Measurements from ENCODE around the gene COL13A1. TPM values are rescaled to one million over a fixed set of nuclear protein-coding genes. Genes with fewer than 3 reads are reported as not detected.

Gene COL13A1
- polyA plus RNA-seq, 1 of the 3 experiments (the other 2 are of a cell fraction): 26.7 TPM

GRCh38 chr10:69956741-69957230, 155.1 kb downstream of the COL13A1 start:
- no peak overlapping the region for H2AFZ ChIP-seq (ENCODE audit: low read depth)
- no peak overlapping the region for H3K4me3 ChIP-seq (ENCODE audit: low read depth in 2 of 2, low read length in 1 of 2)
- TF ChIP-seq ELF1 (IDR thresholded peaks at IDR 0.05) (no peak), CTCF (IDR thresholded peaks at IDR 0.05) (no peak), RXRA (IDR thresholded peaks at IDR 0.05; ENCODE audit: borderline replicate concordance, low read depth) (no peak), USF1 (IDR thresholded peaks at IDR 0.05; ENCODE audit: borderline replicate concordance, low read depth) (no peak), GATA2 (CRISPR knock-in tag; IDR thresholded peaks at IDR 0.05) (no peak), NRF1 (IDR thresholded peaks at IDR 0.05; ENCODE audit: low read depth, low read length) (no peak), EP300 (IDR thresholded peaks at IDR 0.05; ENCODE audit: borderline replicate concordance in 1 of 2, low read depth in 1 of 2, low read length in 1 of 2) (no peak), YY1 (IDR thresholded peaks at IDR 0.05; ENCODE audit: low read depth) (no peak), NFIC (IDR thresholded peaks at IDR 0.05; ENCODE audit: borderline replicate concordance) (no peak), MXI1 (IDR thresholded peaks at IDR 0.05; ENCODE audit: low read depth, low read length) (no peak), POLR2AphosphoS5 (IDR thresholded peaks at IDR 0.05; ENCODE audit: low read depth, low read length) (no peak)
- peaks cover 0 to 5% of the 10 kb centered on the region in 2 experiments; a peak in 1 of 4 replicates for H3K4me1 ChIP-seq (ENCODE audit: control insufficient read depth in 1 of 2, insufficient read depth in 2 of 2, low read depth in 1 of 2, low read length in 1 of 2)
- no peaks in the 10 kb centered on the region for H3K27me3 ChIP-seq (ENCODE audit: insufficient read depth)
- WGBS (ENCODE audit: low lambda C conversion rate): 73% methylated on average over 7 of the region's 7 CpGs
- no peak overlapping the region for H3K27ac ChIP-seq (ENCODE audit: low read depth in 2 of 2, low read length in 1 of 2)
- no peaks in the 10 kb centered on the region for H3K9me3 ChIP-seq
- H3K9ac ChIP-seq: no peak overlapping the region
- POLR2A ChIA-PET: no interaction called here
- H3K4me2 ChIP-seq: no peak overlapping the region
- CTCF ChIA-PET: interaction anchor here (2.4 to 6.8 kb wide), 4 partner anchors 11 to 41 kb away, joined by 23 to 85 read pairs (median 28); no protein-coding TSS in a partner anchor
- no peaks in the 10 kb centered on the region for H3K9me2 ChIP-seq
- no peaks in the 10 kb centered on the region for H3K79me2 ChIP-seq (ENCODE audit: insufficient read depth)
- H4K20me1 ChIP-seq (ENCODE audit: insufficient read depth): no peaks in the 10 kb centered on the region
- DNase-seq: no peak
- H3K36me3 ChIP-seq (replicated peaks in 1 of 2; ENCODE audit: control insufficient read depth in 1 of 2, insufficient read depth in 2 of 2, low read length in 1 of 2): no peaks in the 10 kb centered on the region
- no peaks in the 10 kb centered on the region for H3F3A ChIP-seq (replicated peaks; ENCODE audit: insufficient read depth)

- no peak for TF ChIP-seq MEF2A (IDR thresholded peaks at IDR 0.05; ENCODE audit: borderline replicate concordance, low read depth)
- no peak for TF ChIP-seq EP300 (IDR thresholded peaks at IDR 0.05; ENCODE audit: borderline replicate concordance in 1 of 2, low read depth in 1 of 2, low read length in 1 of 2)
- TF ChIP-seq RAD21 (IDR thresholded peaks at IDR 0.05; ENCODE audit: low read length): no peak
- Histone ChIP-seq H3K79me2 (ENCODE audit: insufficient read depth) (no peaks in the 10 kb centered on the region), H3K4me1 (ENCODE audit: control insufficient read depth in 1 of 2, insufficient read depth in 2 of 2, low read depth in 1 of 2, low read length in 1 of 2) (peaks cover 0 to 5% of the 10 kb centered on the region in 2 experiments; a peak in 1 of 4 replicates), H3F3A (replicated peaks; ENCODE audit: insufficient read depth) (no peaks in the 10 kb centered on the region), H3K27ac (ENCODE audit: low read depth in 2 of 2, low read length in 1 of 2) (no peak overlapping the region), H4K20me1 (ENCODE audit: insufficient read depth) (no peaks in the 10 kb centered on the region), H3K27me3 (ENCODE audit: insufficient read depth) (no peaks in the 10 kb centered on the region), H3K36me3 (replicated peaks in 1 of 2; ENCODE audit: control insufficient read depth in 1 of 2, insufficient read depth in 2 of 2, low read length in 1 of 2) (no peaks in the 10 kb centered on the region), H3K4me3 (ENCODE audit: low read depth in 2 of 2, low read length in 1 of 2) (no peak overlapping the region), H3K9me2 (no peaks in the 10 kb centered on the region), H3K4me2 (no peak overlapping the region), H3K9ac (no peak overlapping the region), H2AFZ (ENCODE audit: low read depth) (no peak overlapping the region), H3K9me3 (no peaks in the 10 kb centered on the region)
- POLR2A ChIA-PET: no interaction called here
- CTCF ChIA-PET: interaction anchor here (0.7 to 6.8 kb wide), 37 partner anchors 8 to 402 kb away, joined by 3 to 85 read pairs (median 4); partner anchors contain the start of genes MACROH2A2 and TYSND1
- WGBS (ENCODE audit: low lambda C conversion rate): 84% methylated on average over 7 of the region's 7 CpGs
- DNase-seq: no peak
Observed at GRCh38 chr10:69957241-69957885, 155.7 kb downstream of the COL13A1 start.

Measured in SK-N-SH (cell line).